Fibroblast of mammary gland (primary cell): ENCODE measurements around the gene ADGRV1.
A peak's percentile ranks its signal among the peaks of the same experiment; 100 is the strongest.

ENCODE experiments used
- DNase-seq: peaks from one replicate; pipeline ENCODE4 v3.0.0-alpha.2; 2010; ENCODE audit warnings: low read depth
- H3K4me3 ChIP-seq: 2 replicates; pipeline ENCODE4 v1.5.1; 2011; ENCODE audit warnings: low read depth, mild to moderate bottlenecking, low read length, moderate library complexity; ENCODE audit not compliant: control insufficient read depth
- CTCF ChIP-seq: conservative IDR thresholded peaks from 2 replicates; pipeline ENCODE4 v1.5.1; 2011; ENCODE audit warnings: low read depth, low read length, inconsistent platforms; ENCODE audit not compliant: control insufficient read depth, insufficient read depth

The ADGRV1 gene

GRCh38 chr5:91016954-91017700 is 458.5 kb downstream of the ADGRV1 start:
- no peak overlapping the region for H3K4me3 ChIP-seq
- peak; percentile 71 for DNase-seq
- TF ChIP-seq CTCF: no peak

GRCh38 chr5:91018200-91018599 is 459.6 kb downstream of the ADGRV1 start:
- TF ChIP-seq CTCF: no peak
- H3K4me3 ChIP-seq: no peak overlapping the region
- DNase-seq: peak; percentile 31

- no peak for DNase-seq
Observed at GRCh38 chr5:91018712-91019371, 460.2 kb downstream of the ADGRV1 start.

GRCh38 chr5:91020065-91020800 is 461.6 kb downstream of the ADGRV1 start:
- no peak for TF ChIP-seq CTCF
- H3K4me3 ChIP-seq: no peak overlapping the region
- DNase-seq: no peak

More at GRCh38 chr5:91018712-91019371, 460.2 kb downstream of the ADGRV1 start:
- H3K4me3 ChIP-seq: no peak overlapping the region
- no peak for TF ChIP-seq CTCF

GRCh38 chr5:91022518-91022917 is 463.9 kb downstream of the ADGRV1 start:
- DNase-seq: no peak
- TF ChIP-seq CTCF: no peak

GRCh38 chr5:91024206-91024605 is 465.6 kb downstream of the ADGRV1 start:
- no peak overlapping the region for H3K4me3 ChIP-seq
- DNase-seq: no peak
- TF ChIP-seq CTCF: no peak

More at GRCh38 chr5:91022518-91022917, 463.9 kb downstream of the ADGRV1 start:
- no peak overlapping the region for H3K4me3 ChIP-seq
